Measurements from ENCODE around the gene KCNIP1.

Gene KCNIP1

GRCh38 chr5:170638454-170639220 is 134.8 kb downstream of the KCNIP1 start:
- peak; percentile 33 to 46 for DNase-seq (ENCODE audit: extremely low read depth in 1 of 2, low read depth in 1 of 2)

- DNase-seq (ENCODE audit: extremely low read depth in 1 of 2, low read depth in 1 of 2): no peak
Observed at GRCh38 chr5:170639221-170639925, 135.6 kb downstream of the KCNIP1 start.

- no peak for DNase-seq (ENCODE audit: extremely low read depth in 1 of 2, low read depth in 1 of 2)
Observed at GRCh38 chr5:170640731-170641588, 137.1 kb downstream of the KCNIP1 start.

- DNase-seq (ENCODE audit: extremely low read depth in 1 of 2, low read depth in 1 of 2): no peak
Observed at GRCh38 chr5:170641589-170642031, 137.8 kb downstream of the KCNIP1 start.

- no peak for DNase-seq (ENCODE audit: extremely low read depth in 1 of 2, low read depth in 1 of 2)
Observed at GRCh38 chr5:170642066-170642735, 138.4 kb downstream of the KCNIP1 start.

- no peak for DNase-seq (ENCODE audit: extremely low read depth in 1 of 2, low read depth in 1 of 2)
Observed at GRCh38 chr5:170642776-170643436, 139.1 kb downstream of the KCNIP1 start.

- no peak for DNase-seq (ENCODE audit: extremely low read depth in 1 of 2, low read depth in 1 of 2)
Observed at GRCh38 chr5:170643591-170643990, 139.8 kb downstream of the KCNIP1 start.

- no peak for DNase-seq (ENCODE audit: extremely low read depth in 1 of 2, low read depth in 1 of 2)
Observed at GRCh38 chr5:170644501-170644900, 140.7 kb downstream of the KCNIP1 start.

- DNase-seq (ENCODE audit: extremely low read depth in 1 of 2, low read depth in 1 of 2): no peak
Observed at GRCh38 chr5:170648541-170648940, 144.7 kb downstream of the KCNIP1 start.

GRCh38 chr5:170650850-170651249 is 147.0 kb downstream of the KCNIP1 start:
- DNase-seq (ENCODE audit: extremely low read depth in 1 of 2, low read depth in 1 of 2): no peak

- no peak for DNase-seq (ENCODE audit: extremely low read depth in 1 of 2, low read depth in 1 of 2)
Observed at GRCh38 chr5:170651604-170652277, 147.9 kb downstream of the KCNIP1 start.

- no peak for DNase-seq (ENCODE audit: extremely low read depth in 1 of 2, low read depth in 1 of 2)
Observed at GRCh38 chr5:170655476-170655875, 151.7 kb downstream of the KCNIP1 start.

GRCh38 chr5:170655920-170656319 is 152.1 kb downstream of the KCNIP1 start:
- DNase-seq (ENCODE audit: extremely low read depth in 1 of 2, low read depth in 1 of 2): no peak

GRCh38 chr5:170656346-170656745 is 152.5 kb downstream of the KCNIP1 start:
- no peak for DNase-seq (ENCODE audit: extremely low read depth in 1 of 2, low read depth in 1 of 2)

GRCh38 chr5:170660531-170660930 is 156.7 kb downstream of the KCNIP1 start:
- DNase-seq (ENCODE audit: extremely low read depth in 1 of 2, low read depth in 1 of 2): no peak

GRCh38 chr5:170662966-170663365 is 159.1 kb downstream of the KCNIP1 start:
- DNase-seq (ENCODE audit: extremely low read depth in 1 of 2, low read depth in 1 of 2): no peak

- no peak for DNase-seq (ENCODE audit: extremely low read depth in 1 of 2, low read depth in 1 of 2)
Observed at GRCh38 chr5:170678811-170679210, 175.0 kb downstream of the KCNIP1 start.

GRCh38 chr5:170681013-170681433 is 177.2 kb downstream of the KCNIP1 start:
- DNase-seq (ENCODE audit: extremely low read depth in 1 of 2, low read depth in 1 of 2): peak; percentile 14 to 24

GRCh38 chr5:170691657-170692056 is 187.8 kb downstream of the KCNIP1 start:
- no peak for DNase-seq (ENCODE audit: extremely low read depth in 1 of 2, low read depth in 1 of 2)

GRCh38 chr5:170693701-170694100 is 189.9 kb downstream of the KCNIP1 start:
- no peak for DNase-seq (ENCODE audit: extremely low read depth in 1 of 2, low read depth in 1 of 2)
